ENCODE measurements around the gene ESYT1.

Gene ESYT1

DNA sequence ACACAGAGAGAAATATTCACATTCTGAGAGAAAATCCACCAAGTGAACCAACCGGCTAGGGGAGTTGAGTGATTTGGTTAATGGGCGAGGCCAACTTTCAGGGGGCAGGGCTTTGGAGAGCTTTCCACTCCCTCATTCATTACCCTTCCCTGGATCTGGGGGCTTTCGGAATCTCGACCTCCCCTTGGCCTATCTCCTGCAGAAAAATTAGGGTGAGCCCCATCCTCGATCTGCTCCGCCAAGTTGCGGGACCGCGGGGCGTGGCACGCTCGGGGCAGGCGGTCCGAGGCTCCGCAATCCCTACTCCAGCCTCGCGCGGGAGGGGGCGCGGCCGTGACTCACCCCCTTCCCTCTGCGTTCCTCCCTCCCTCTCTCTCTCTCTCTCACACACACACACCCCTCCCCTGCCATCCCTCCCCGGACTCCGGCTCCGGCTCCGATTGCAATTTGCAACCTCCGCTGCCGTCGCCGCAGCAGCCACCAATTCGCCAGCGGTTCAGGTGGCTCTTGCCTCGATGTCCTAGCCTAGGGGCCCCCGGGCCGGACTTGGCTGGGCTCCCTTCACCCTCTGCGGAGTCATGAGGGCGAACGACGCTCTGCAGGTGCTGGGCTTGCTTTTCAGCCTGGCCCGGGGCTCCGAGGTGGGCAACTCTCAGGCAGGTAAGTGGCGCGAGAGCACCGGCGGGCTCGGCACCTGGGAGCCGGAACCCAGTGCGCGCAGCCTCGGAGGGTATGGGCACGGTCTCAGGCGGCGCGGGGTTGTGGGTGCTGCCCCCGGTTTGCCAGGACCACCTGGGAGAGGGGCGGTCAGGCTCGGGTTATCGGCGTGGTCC, 48.1 kb upstream of the ESYT1 start, which contains the start of gene ERBB3:
Gene ERBB3, plus strand, starts transcription at position 443 of the 833 bp plus-strand sequence. Its CDS starts 136 bp downstream, at position 579.
- ATAC-seq (ENCODE audit: insufficient read depth, low read depth): peak; percentile 85
- H4K20me1 ChIP-seq (ENCODE audit: insufficient read depth, low read length): no peaks in the 10 kb centered on the region; the same call in 1 of the 2 replicates
- H3K27me3 ChIP-seq (ENCODE audit: insufficient read depth, low read length, poor library complexity): peaks cover 50% of the 10 kb centered on the region
- TF ChIP-seq, protein P1, sequence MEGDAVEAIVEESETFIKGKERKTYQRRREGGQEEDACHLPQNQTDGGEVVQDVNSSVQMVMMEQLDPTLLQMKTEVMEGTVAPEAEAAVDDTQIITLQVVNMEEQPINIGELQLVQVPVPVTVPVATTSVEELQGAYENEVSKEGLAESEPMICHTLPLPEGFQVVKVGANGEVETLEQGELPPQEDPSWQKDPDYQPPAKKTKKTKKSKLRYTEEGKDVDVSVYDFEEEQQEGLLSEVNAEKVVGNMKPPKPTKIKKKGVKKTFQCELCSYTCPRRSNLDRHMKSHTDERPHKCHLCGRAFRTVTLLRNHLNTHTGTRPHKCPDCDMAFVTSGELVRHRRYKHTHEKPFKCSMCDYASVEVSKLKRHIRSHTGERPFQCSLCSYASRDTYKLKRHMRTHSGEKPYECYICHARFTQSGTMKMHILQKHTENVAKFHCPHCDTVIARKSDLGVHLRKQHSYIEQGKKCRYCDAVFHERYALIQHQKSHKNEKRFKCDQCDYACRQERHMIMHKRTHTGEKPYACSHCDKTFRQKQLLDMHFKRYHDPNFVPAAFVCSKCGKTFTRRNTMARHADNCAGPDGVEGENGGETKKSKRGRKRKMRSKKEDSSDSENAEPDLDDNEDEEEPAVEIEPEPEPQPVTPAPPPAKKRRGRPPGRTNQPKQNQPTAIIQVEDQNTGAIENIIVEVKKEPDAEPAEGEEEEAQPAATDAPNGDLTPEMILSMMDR (IDR thresholded peaks at IDR 0.05; ENCODE audit: borderline replicate concordance, extremely low read depth, low read length, poor library complexity, severe bottlenecking): no peak
- TF ChIP-seq EZH2 (IDR thresholded peaks at IDR 0.05; ENCODE audit: borderline replicate concordance, low read depth, low read length, severe bottlenecking): peak; percentile 14
- H3K36me3 ChIP-seq (ENCODE audit: insufficient read depth, low read length): no peaks in the 10 kb centered on the region
- H3K79me2 ChIP-seq (ENCODE audit: insufficient read depth, low read length): no peaks in the 10 kb centered on the region
- peak within 1 kb of the TSS; percentile 51 for H2AFZ ChIP-seq (ENCODE audit: low read depth, low read length)
- H3K9ac ChIP-seq (ENCODE audit: low read depth, low read length): peak within 1 kb of the TSS; percentile 43
- H3K4me2 ChIP-seq (ENCODE audit: insufficient read depth, low read length): peak within 1 kb of the TSS; percentile 78
- H3K9me3 ChIP-seq (ENCODE audit: insufficient read depth, low read length, severe bottlenecking): no peaks in the 10 kb centered on the region
- DNase-seq: peak; percentile 69
- no peak within 1 kb of the TSS for H3K27ac ChIP-seq (ENCODE audit: low read length)
- H3K4me1 ChIP-seq (ENCODE audit: insufficient read depth, low read length): peaks cover 20% of the 10 kb centered on the region
- H3K4me3 ChIP-seq (ENCODE audit: low read depth in 1 of 2, low read length in 2 of 2): peak within 1 kb of the TSS; percentile 11 to 55; a peak in 3 of 4 replicates

DNA sequence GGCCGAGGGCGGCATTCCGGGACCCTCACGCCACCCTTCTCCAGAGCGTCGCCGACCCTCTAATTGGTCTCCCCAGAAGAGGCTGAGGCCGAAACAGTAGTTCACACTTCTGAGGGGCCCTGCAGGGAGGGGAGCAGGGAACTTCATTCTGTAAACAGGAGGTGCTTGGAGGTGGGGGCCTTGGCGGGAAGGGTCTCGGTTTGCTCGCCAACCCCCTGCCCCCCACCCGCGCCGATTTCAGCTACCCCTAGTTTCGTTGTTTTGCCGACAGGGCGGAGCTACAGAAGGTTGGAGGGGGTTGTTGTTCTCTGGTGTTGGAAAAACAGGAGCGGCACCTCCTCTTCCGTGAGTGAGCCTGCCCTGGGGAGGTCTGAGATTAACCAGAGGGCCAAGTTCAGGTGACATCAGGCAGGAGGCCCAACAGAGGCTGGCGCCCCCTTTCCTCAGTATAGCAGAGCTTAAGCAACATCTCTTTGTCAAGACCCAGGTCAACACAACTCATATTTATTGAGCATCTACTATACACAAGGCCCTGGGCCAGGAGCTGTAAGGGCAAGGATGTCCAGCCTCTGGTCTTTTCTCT, 47.4 kb upstream of the ESYT1 start:
- DNase-seq: no peak
- H3K36me3 ChIP-seq (ENCODE audit: insufficient read depth, low read length): no peaks in the 10 kb centered on the region
- ATAC-seq (ENCODE audit: insufficient read depth, low read depth): no peak
- H3K27me3 ChIP-seq (ENCODE audit: insufficient read depth, low read length, poor library complexity): peaks cover 50% of the 10 kb centered on the region
- H3K79me2 ChIP-seq (ENCODE audit: insufficient read depth, low read length): no peaks in the 10 kb centered on the region
- no peaks in the 10 kb centered on the region; the same call in 1 of the 2 replicates for H4K20me1 ChIP-seq (ENCODE audit: insufficient read depth, low read length)
- H3K9ac ChIP-seq (ENCODE audit: low read depth, low read length): peak overlapping the region; percentile 43; the same call in 1 of the 2 replicates
- peaks cover 20% of the 10 kb centered on the region for H3K4me1 ChIP-seq (ENCODE audit: insufficient read depth, low read length)
- no peak overlapping the region for H3K27ac ChIP-seq (ENCODE audit: low read length)
- H3K4me2 ChIP-seq (ENCODE audit: insufficient read depth, low read length): peak overlapping the region; percentile 78
- H2AFZ ChIP-seq (ENCODE audit: low read depth, low read length): 0 out of 2 replicates have a peak overlapping the region, but pooled peaks have one; percentile 51
- H3K9me3 ChIP-seq (ENCODE audit: insufficient read depth, low read length, severe bottlenecking): no peaks in the 10 kb centered on the region
- H3K4me3 ChIP-seq (ENCODE audit: low read depth in 1 of 2, low read length in 2 of 2): peak overlapping the region in 1 of 2 experiments; percentile 55; a peak in 2 of 4 replicates
- TF ChIP-seq, protein P1 (IDR thresholded peaks at IDR 0.05; ENCODE audit: borderline replicate concordance, extremely low read depth, low read length, poor library complexity, severe bottlenecking): peak; percentile 11
- TF ChIP-seq EZH2 (IDR thresholded peaks at IDR 0.05; ENCODE audit: borderline replicate concordance, low read depth, low read length, severe bottlenecking): no peak

DNA sequence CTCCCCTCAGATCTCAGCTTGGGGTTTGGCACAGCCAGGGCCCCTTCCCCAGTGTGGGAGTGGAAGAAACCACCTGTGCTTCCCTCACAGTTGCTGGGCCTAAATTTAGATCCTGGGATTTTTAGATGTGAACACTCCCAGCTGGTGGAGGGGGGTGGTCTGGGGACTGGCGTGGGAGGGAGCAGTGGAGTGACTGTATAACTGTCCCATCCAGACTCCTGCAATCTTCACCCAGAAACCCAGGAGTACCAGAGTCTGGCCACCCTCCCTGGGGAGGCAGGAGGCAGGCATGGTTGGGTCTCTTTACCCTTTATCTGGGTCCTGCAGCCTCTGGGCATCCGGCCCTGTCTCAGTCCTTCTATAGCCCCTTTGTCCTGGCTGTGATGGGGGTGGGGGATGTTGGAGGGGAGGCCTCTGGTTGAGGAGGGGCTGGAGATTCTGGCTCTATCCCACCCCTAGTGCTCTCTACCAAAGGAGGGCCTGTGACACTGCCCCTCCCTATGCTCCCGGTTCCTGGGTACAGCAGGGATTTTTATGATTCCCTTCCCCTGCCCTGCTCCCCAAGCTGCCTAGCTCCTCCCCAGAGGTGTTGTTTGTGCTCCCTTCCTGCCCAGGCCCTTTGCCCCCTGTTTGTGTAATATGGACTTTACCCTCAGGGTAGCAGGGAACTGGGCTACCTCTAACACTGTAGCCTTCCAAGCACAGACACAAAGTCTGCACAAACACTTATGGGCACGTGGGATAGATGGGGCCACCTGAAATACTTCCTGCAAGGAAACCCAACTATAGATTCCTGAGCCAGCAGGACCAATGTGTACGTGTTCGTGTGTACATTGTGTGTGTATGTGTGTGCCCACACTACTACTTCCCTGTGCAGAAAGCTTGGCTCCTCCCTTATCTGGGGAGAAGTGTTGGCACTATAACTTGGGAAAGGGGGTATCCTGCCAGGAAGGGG, 46.4 kb upstream of the ESYT1 start:
- Histone ChIP-seq H3K4me3 (ENCODE audit: low read depth in 1 of 2, low read length in 2 of 2) (no peak overlapping the region), H3K9ac (ENCODE audit: low read depth, low read length) (no peak overlapping the region), H3K27me3 (ENCODE audit: insufficient read depth, low read length, poor library complexity) (peaks cover 50% of the 10 kb centered on the region), H3K79me2 (ENCODE audit: insufficient read depth, low read length) (no peaks in the 10 kb centered on the region), H3K27ac (ENCODE audit: low read length) (no peak overlapping the region), H2AFZ (ENCODE audit: low read depth, low read length) (no peak overlapping the region), H3K9me3 (ENCODE audit: insufficient read depth, low read length, severe bottlenecking) (no peaks in the 10 kb centered on the region), H3K4me2 (ENCODE audit: insufficient read depth, low read length) (no peak overlapping the region), H4K20me1 (ENCODE audit: insufficient read depth, low read length) (no peaks in the 10 kb centered on the region; the same call in 1 of the 2 replicates), H3K4me1 (ENCODE audit: insufficient read depth, low read length) (peaks cover 20% of the 10 kb centered on the region), H3K36me3 (ENCODE audit: insufficient read depth, low read length) (no peaks in the 10 kb centered on the region)
- ATAC-seq (ENCODE audit: insufficient read depth, low read depth): no peak
- TF ChIP-seq, protein P1 (IDR thresholded peaks at IDR 0.05; ENCODE audit: borderline replicate concordance, extremely low read depth, low read length, poor library complexity, severe bottlenecking): no peak
- TF ChIP-seq EZH2 (IDR thresholded peaks at IDR 0.05; ENCODE audit: borderline replicate concordance, low read depth, low read length, severe bottlenecking): no peak
- no peak for DNase-seq

Measured in DND-41 (cell line).